Liver (tissue), 9 donors: ENCODE measurements around the gene DNAI1. TPM values are rescaled to one million over a fixed set of nuclear protein-coding genes. Genes with fewer than 3 reads are reported as not detected.

Experiments used
- DNase-seq: peaks from one replicate; pipeline ENCODE4 v3.0.0-alpha.2; 2017; ENCODE audit warnings: low spot score
- H3K27ac ChIP-seq, 2 donors: one replicate each; pipeline ENCODE4 v1.7.0; 2013; ENCODE audit warnings: inconsistent platforms in 2 of 2, low read length in 2 of 2, control low read depth in 1 of 2, low read depth in 1 of 2, mild to moderate bottlenecking in 1 of 2
- H3K27me3 ChIP-seq, 4 donors: one replicate each; pipeline versions ENCODE4 v1.6.1 to v1.7.0; 2013; ENCODE audit warnings: low read length in 3 of 4, inconsistent platforms in 1 of 4, mild to moderate bottlenecking in 1 of 4, moderate library complexity in 1 of 4; ENCODE audit not compliant: control insufficient read depth in 4 of 4, insufficient read depth in 4 of 4
- H3K36me3 ChIP-seq, 4 donors: one replicate each; pipeline versions ENCODE4 v1.6.1 to v1.7.0; 2013; ENCODE audit warnings: low read length in 3 of 4, mild to moderate bottlenecking in 3 of 4, low read depth in 1 of 4, moderate library complexity in 1 of 4; ENCODE audit not compliant: control insufficient read depth in 4 of 4, insufficient read depth in 3 of 4
- H3K4me1 ChIP-seq, 4 donors: one replicate each; pipeline versions ENCODE4 v1.6.1 to v1.7.0; 2013; ENCODE audit warnings: low read length in 3 of 4, mild to moderate bottlenecking in 3 of 4, moderate library complexity in 1 of 4; ENCODE audit not compliant: control insufficient read depth in 4 of 4, insufficient read depth in 4 of 4
- H3K4me3 ChIP-seq, 3 donors: one replicate each; pipeline versions ENCODE4 v1.6.1 to v1.7.0; 2013; ENCODE audit warnings: low read length in 3 of 3, control low read depth in 1 of 3, low read depth in 1 of 3, mild to moderate bottlenecking in 1 of 3
- H3K9ac ChIP-seq, 2 donors: one replicate each; pipeline ENCODE4 v1.7.0; 2013; ENCODE audit warnings: low read length in 2 of 2, mild to moderate bottlenecking in 2 of 2, moderate library complexity in 2 of 2, control low read depth in 1 of 2, low read depth in 1 of 2
- H3K9me3 ChIP-seq, 4 donors: one replicate each; pipeline versions ENCODE4 v1.6.1 to v1.7.0; 2013; ENCODE audit warnings: low read length in 3 of 4; ENCODE audit not compliant: control insufficient read depth in 4 of 4
- EGR1 ChIP-seq, 2 donors: IDR thresholded peaks; 2 replicates each; pipeline ENCODE4 v1.6.1; 2016 to 2018; ENCODE audit warnings: antibody characterized with exemption in 2 of 2, low read depth in 2 of 2
- FOXA1 ChIP-seq: IDR thresholded peaks from 2 replicates; pipeline ENCODE4 v1.6.1; 2016; ENCODE audit warnings: antibody characterized with exemption
- FOXA2 ChIP-seq: IDR thresholded peaks from 2 replicates; pipeline ENCODE4 v1.6.1; 2016; ENCODE audit warnings: antibody characterized with exemption
- GABPA ChIP-seq, 2 donors: IDR thresholded peaks in 1 of 2; conservative IDR thresholded peaks in 1 of 2; 2 replicates each; pipeline ENCODE4 v1.6.1; 2016; ENCODE audit warnings: antibody characterized with exemption in 2 of 2, mild to moderate bottlenecking in 1 of 2, moderate library complexity in 1 of 2
- HNF4A ChIP-seq, 2 donors: conservative IDR thresholded peaks; 2 replicates each; pipeline ENCODE4 v1.6.1; 2016; ENCODE audit warnings: antibody characterized with exemption in 2 of 2, mild to moderate bottlenecking in 2 of 2
- HNF4G ChIP-seq: IDR thresholded peaks from 2 replicates; pipeline ENCODE4 v1.6.1; 2016; ENCODE audit warnings: antibody characterized with exemption
- JUND ChIP-seq, 2 donors: IDR thresholded peaks; 2 replicates each; pipeline ENCODE4 v1.6.1; 2016; ENCODE audit warnings: antibody characterized with exemption in 2 of 2
- NR2F2 ChIP-seq: IDR thresholded peaks from 2 replicates; pipeline ENCODE4 v1.6.1; 2016; ENCODE audit warnings: antibody characterized with exemption
- RAD21 ChIP-seq, 2 donors: IDR thresholded peaks; 2 replicates each; pipeline ENCODE4 v1.6.1; 2016; ENCODE audit warnings: antibody characterized with exemption in 2 of 2, mild to moderate bottlenecking in 2 of 2
- RXRA ChIP-seq, 2 donors: IDR thresholded peaks; 2 replicates each; pipeline ENCODE4 v1.6.1; 2017 to 2018; ENCODE audit warnings: antibody characterized with exemption in 2 of 2, mild to moderate bottlenecking in 1 of 2
- SP1 ChIP-seq: IDR thresholded peaks from 2 replicates; pipeline ENCODE4 v1.6.1; 2018; ENCODE audit warnings: antibody characterized with exemption, mild to moderate bottlenecking
- TAF1 ChIP-seq: conservative IDR thresholded peaks from 2 replicates; pipeline ENCODE4 v1.6.1; 2016; ENCODE audit warnings: antibody characterized with exemption, mild to moderate bottlenecking
- YY1 ChIP-seq: IDR thresholded peaks from 2 replicates; pipeline ENCODE4 v1.6.1; 2016; ENCODE audit warnings: antibody characterized with exemption, mild to moderate bottlenecking
- WGBS: extraction: QIAGEN DNeasy Blood & Tissue Kit; methylation state at CpG from one replicate; pipeline ENCODE4 v1.1.7; 2013; 5-methylcytosine and 5-hydroxymethylcytosine counted together
- polyA plus RNA-seq, 2 donors: library from polyadenylated mRNA; stranded (reverse) in 1 of 2; unstranded in 1 of 2; fragments of 200-250 nt in 1 of 2; fragments of >200 nt in 1 of 2; fragmentation: Nextera tagmentation in 1 of 2; extraction: Ambion mirVana in 1 of 2; gene quantifications; one replicate each; pipeline versions ENCODE4 v1.2.1 to v1.2.3, GENCODE V29; 2013 to 2015
- total RNA-seq, 2 donors: library from RNA; depleted of rRNA; stranded (reverse); fragments of >200 nt; gene quantifications; one replicate each; pipeline ENCODE4 v1.2.3, GENCODE V29; 2014
- TF ChIP-seq, protein P1 (sequence below): IDR thresholded peaks from 2 replicates; pipeline ENCODE4 v1.6.1; 2016; ENCODE audit warnings: antibody characterized with exemption
- TF ChIP-seq, protein P2 (sequence below): IDR thresholded peaks from 2 replicates; pipeline ENCODE4 v1.6.1; 2016; ENCODE audit warnings: antibody characterized with exemption
- TF ChIP-seq, protein P3 (sequence below): IDR thresholded peaks from 2 replicates; pipeline ENCODE4 v1.6.1; 2016; ENCODE audit warnings: antibody characterized with exemption
- TF ChIP-seq, protein P4 (sequence below): fragments of 150-350 bp; IDR thresholded peaks from 2 replicates; pipeline ENCODE4 v1.5.1; 2017; ENCODE audit warnings: improper control_type of control experiment, low read depth, low read length; ENCODE audit not compliant: missing input control
- TF ChIP-seq, protein P5 (sequence below): IDR thresholded peaks from 2 replicates; pipeline ENCODE4 v1.6.1; 2016; ENCODE audit warnings: antibody characterized with exemption, mild to moderate bottlenecking
- donor health status: healthy.
- donor health status: healthy.
- donor health status: healthy.
- donor health status: healthy.
- donor health status: healthy.

The DNAI1 gene
- total and polyA plus RNA-seq, 4 donors, result not detected

DNA sequence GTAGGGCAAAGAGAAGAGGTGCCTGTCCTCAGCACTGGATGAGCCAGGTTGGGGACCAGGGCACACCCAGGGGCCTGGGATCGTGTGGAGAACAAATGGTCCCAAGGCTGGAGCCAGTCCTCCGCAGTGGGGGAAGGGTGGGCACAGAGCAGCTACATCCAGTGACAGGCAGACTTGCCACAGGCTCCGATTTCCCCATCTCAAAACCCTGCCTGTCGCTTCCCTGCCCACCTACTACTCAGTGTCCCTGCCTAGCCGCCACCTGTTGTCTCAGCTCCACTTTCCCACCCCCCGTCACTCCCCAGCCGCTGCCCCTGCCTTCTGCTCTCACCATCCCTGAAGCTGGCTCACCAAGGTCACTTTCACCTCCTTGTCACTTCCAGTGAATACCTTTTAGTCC is 78.1 kb downstream of the DNAI1 start:
- H3K27me3 ChIP-seq, result no peaks in the 10 kb centered on the region
- TF ChIP-seq, protein P1, sequence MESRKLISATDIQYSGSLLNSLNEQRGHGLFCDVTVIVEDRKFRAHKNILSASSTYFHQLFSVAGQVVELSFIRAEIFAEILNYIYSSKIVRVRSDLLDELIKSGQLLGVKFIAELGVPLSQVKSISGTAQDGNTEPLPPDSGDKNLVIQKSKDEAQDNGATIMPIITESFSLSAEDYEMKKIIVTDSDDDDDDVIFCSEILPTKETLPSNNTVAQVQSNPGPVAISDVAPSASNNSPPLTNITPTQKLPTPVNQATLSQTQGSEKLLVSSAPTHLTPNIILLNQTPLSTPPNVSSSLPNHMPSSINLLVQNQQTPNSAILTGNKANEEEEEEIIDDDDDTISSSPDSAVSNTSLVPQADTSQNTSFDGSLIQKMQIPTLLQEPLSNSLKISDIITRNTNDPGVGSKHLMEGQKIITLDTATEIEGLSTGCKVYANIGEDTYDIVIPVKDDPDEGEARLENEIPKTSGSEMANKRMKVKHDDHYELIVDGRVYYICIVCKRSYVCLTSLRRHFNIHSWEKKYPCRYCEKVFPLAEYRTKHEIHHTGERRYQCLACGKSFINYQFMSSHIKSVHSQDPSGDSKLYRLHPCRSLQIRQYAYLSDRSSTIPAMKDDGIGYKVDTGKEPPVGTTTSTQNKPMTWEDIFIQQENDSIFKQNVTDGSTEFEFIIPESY, result no peak
- TF ChIP-seq RAD21 (IDR thresholded peaks at IDR 0.05), result no peak
- TF ChIP-seq FOXA1, result no peak
- TF ChIP-seq SP1, result no peak
- TF ChIP-seq EGR1 (IDR thresholded peaks at IDR 0.05; ENCODE audit: low read depth in 2 of 2), result no peak
- TF ChIP-seq, protein P2, sequence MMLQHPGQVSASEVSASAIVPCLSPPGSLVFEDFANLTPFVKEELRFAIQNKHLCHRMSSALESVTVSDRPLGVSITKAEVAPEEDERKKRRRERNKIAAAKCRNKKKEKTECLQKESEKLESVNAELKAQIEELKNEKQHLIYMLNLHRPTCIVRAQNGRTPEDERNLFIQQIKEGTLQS, result no peak
- no peak for TF ChIP-seq NR2F2
- TF ChIP-seq HNF4A (conservative IDR thresholded peaks at IDR 0.05), result no peak
- TF ChIP-seq, protein P3, sequence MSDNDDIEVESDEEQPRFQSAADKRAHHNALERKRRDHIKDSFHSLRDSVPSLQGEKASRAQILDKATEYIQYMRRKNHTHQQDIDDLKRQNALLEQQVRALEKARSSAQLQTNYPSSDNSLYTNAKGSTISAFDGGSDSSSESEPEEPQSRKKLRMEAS, result no peak
- TF ChIP-seq FOXA2, result no peak
- no peak for TF ChIP-seq TAF1
- TF ChIP-seq GABPA (IDR thresholded peaks at IDR 0.05 in 1 of 2, conservative IDR thresholded peaks at IDR 0.05 in 1 of 2), result no peak
- TF ChIP-seq, protein P4, sequence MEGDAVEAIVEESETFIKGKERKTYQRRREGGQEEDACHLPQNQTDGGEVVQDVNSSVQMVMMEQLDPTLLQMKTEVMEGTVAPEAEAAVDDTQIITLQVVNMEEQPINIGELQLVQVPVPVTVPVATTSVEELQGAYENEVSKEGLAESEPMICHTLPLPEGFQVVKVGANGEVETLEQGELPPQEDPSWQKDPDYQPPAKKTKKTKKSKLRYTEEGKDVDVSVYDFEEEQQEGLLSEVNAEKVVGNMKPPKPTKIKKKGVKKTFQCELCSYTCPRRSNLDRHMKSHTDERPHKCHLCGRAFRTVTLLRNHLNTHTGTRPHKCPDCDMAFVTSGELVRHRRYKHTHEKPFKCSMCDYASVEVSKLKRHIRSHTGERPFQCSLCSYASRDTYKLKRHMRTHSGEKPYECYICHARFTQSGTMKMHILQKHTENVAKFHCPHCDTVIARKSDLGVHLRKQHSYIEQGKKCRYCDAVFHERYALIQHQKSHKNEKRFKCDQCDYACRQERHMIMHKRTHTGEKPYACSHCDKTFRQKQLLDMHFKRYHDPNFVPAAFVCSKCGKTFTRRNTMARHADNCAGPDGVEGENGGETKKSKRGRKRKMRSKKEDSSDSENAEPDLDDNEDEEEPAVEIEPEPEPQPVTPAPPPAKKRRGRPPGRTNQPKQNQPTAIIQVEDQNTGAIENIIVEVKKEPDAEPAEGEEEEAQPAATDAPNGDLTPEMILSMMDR, result no peak
- no peak for TF ChIP-seq RXRA (IDR thresholded peaks at IDR 0.05)
- TF ChIP-seq, protein P5, sequence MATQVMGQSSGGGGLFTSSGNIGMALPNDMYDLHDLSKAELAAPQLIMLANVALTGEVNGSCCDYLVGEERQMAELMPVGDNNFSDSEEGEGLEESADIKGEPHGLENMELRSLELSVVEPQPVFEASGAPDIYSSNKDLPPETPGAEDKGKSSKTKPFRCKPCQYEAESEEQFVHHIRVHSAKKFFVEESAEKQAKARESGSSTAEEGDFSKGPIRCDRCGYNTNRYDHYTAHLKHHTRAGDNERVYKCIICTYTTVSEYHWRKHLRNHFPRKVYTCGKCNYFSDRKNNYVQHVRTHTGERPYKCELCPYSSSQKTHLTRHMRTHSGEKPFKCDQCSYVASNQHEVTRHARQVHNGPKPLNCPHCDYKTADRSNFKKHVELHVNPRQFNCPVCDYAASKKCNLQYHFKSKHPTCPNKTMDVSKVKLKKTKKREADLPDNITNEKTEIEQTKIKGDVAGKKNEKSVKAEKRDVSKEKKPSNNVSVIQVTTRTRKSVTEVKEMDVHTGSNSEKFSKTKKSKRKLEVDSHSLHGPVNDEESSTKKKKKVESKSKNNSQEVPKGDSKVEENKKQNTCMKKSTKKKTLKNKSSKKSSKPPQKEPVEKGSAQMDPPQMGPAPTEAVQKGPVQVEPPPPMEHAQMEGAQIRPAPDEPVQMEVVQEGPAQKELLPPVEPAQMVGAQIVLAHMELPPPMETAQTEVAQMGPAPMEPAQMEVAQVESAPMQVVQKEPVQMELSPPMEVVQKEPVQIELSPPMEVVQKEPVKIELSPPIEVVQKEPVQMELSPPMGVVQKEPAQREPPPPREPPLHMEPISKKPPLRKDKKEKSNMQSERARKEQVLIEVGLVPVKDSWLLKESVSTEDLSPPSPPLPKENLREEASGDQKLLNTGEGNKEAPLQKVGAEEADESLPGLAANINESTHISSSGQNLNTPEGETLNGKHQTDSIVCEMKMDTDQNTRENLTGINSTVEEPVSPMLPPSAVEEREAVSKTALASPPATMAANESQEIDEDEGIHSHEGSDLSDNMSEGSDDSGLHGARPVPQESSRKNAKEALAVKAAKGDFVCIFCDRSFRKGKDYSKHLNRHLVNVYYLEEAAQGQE, result no peak
- TF ChIP-seq YY1, result no peak
- TF ChIP-seq HNF4G, result no peak
- TF ChIP-seq JUND (IDR thresholded peaks at IDR 0.05), result no peak
- no peaks in the 10 kb centered on the region for H3K36me3 ChIP-seq
- H3K9ac ChIP-seq, result no peak overlapping the region
- H3K27ac ChIP-seq, result no peak overlapping the region
- peaks cover 0 to 1% (median 0%) of the 10 kb centered on the region in 4 donors for H3K4me1 ChIP-seq
- no peak overlapping the region for H3K4me3 ChIP-seq
- no peaks in the 10 kb centered on the region for H3K9me3 ChIP-seq
- WGBS, result 81% methylated on average over 7 of the region's 7 CpGs
- no peak for DNase-seq
